ENCODE data around the gene PPP1R9A. TPM values are rescaled to one million over a fixed set of nuclear protein-coding genes. Genes with fewer than 3 reads are reported as not detected.

PPP1R9A gene
- polyA plus RNA-seq, 1 donor (not counting 4 experiments of a cell fraction or from before 2014, with no cell fraction given): 0.01 TPM

DNA sequence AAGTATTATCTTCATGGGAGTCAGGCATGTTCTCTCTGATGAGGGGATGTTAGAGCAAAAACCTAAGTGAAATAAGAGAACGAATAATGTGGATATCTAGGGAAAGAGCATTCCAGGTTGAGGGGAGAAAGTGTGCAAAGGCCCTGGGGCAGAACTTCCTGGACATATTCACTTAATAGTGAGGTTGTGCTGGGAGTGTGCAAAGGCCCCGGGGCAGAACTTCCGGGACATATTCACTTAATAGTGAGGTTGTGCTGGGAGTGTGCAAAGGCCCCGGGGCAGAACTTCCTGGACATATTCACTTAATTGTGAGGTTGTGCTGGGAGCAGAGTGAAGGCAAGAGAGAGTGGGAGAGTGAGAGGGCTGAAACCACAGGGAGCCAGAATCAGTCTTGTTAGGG lies 405.2 kb downstream of the PPP1R9A start:
- no peak overlapping the region for H3K4me2 ChIP-seq (ENCODE audit: control insufficient read depth, extremely low read depth, insufficient read depth, low read depth, low read length)
- H3K4me1 ChIP-seq (ENCODE audit: control insufficient read depth, extremely low read depth, insufficient read depth, low read length): no peaks in the 10 kb centered on the region
- no peak overlapping the region for H3K27ac ChIP-seq (ENCODE audit: control insufficient read depth, insufficient read depth, low read length)
- H2AFZ ChIP-seq (ENCODE audit: control insufficient read depth, low read length): no peak overlapping the region
- H3K27me3 ChIP-seq (ENCODE audit: control insufficient read depth, extremely low read depth, insufficient read depth, low read length): no peaks in the 10 kb centered on the region
- DNase-seq (ENCODE audit: low read depth, low spot score): no peak
- H3K9ac ChIP-seq (ENCODE audit: control insufficient read depth, extremely low read depth, insufficient read depth, low read length): no peak overlapping the region
- H3K4me3 ChIP-seq (ENCODE audit: control insufficient read depth in 2 of 3, extremely low read depth in 1 of 3, insufficient read depth in 2 of 3, low read depth in 1 of 3, low read length in 3 of 3): no peak overlapping the region
- no peaks in the 10 kb centered on the region for H3K79me2 ChIP-seq (ENCODE audit: control insufficient read depth, insufficient read depth, low read length)
- no peak for FAIRE-seq
- H3K36me3 ChIP-seq (ENCODE audit: control insufficient read depth in 2 of 2, extremely low read depth in 1 of 2, insufficient read depth in 2 of 2, low read length in 2 of 2): no peaks in the 10 kb centered on the region
- H4K20me1 ChIP-seq (ENCODE audit: control insufficient read depth, extremely low read depth, insufficient read depth, low read length): no peaks in the 10 kb centered on the region
- no peaks in the 10 kb centered on the region for H3K9me1 ChIP-seq (ENCODE audit: control insufficient read depth, extremely low read depth, insufficient read depth, low read length)
- dilution Hi-C loops (cut with MboI; ENCODE audit: extremely low pct_ligation_motif_present, low sequenced_read_pairs): no loop called here
- no peaks in the 10 kb centered on the region for H3K9me3 ChIP-seq (ENCODE audit: control insufficient read depth, low read depth, low read length)
- no peak for TF ChIP-seq EZH2 (IDR thresholded peaks at IDR 0.05; ENCODE audit: low read length)
- TF ChIP-seq, protein P1, sequence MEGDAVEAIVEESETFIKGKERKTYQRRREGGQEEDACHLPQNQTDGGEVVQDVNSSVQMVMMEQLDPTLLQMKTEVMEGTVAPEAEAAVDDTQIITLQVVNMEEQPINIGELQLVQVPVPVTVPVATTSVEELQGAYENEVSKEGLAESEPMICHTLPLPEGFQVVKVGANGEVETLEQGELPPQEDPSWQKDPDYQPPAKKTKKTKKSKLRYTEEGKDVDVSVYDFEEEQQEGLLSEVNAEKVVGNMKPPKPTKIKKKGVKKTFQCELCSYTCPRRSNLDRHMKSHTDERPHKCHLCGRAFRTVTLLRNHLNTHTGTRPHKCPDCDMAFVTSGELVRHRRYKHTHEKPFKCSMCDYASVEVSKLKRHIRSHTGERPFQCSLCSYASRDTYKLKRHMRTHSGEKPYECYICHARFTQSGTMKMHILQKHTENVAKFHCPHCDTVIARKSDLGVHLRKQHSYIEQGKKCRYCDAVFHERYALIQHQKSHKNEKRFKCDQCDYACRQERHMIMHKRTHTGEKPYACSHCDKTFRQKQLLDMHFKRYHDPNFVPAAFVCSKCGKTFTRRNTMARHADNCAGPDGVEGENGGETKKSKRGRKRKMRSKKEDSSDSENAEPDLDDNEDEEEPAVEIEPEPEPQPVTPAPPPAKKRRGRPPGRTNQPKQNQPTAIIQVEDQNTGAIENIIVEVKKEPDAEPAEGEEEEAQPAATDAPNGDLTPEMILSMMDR (optimal IDR thresholded peaks at IDR 0.05 in 1 of 3, IDR thresholded peaks at IDR 0.05 in 1 of 3, conservative IDR thresholded peaks at IDR 0.05 in 1 of 3; ENCODE audit: extremely low read depth in 1 of 3, insufficient read depth in 2 of 3, low read length in 3 of 3): no peak

DNA sequence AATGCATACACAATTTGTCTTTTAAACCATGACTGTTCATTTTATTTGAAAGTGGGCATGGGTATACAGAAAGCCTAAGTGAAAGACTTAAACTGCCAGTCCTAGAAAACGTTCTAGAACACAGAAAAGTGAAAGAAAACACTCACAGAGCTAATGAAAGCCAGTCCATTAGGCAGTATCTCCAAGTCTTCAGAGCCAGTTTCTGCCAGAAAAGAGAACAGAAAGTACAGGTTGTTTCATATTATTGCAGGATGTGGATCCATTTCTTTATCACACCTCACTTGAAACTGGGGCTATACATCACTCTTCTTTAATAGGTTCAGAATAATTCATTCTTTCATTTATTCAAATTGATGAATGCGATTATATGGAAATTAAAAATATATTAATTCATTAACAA lies 409.2 kb downstream of the PPP1R9A start:
- DNase-seq (ENCODE audit: low read depth, low spot score) (no peak), FAIRE-seq (no peak)
- Histone ChIP-seq H4K20me1 (ENCODE audit: control insufficient read depth, extremely low read depth, insufficient read depth, low read length) (no peaks in the 10 kb centered on the region), H3K9ac (ENCODE audit: control insufficient read depth, extremely low read depth, insufficient read depth, low read length) (no peak overlapping the region), H3K9me3 (ENCODE audit: control insufficient read depth, low read depth, low read length) (no peaks in the 10 kb centered on the region), H3K36me3 (ENCODE audit: control insufficient read depth in 2 of 2, extremely low read depth in 1 of 2, insufficient read depth in 2 of 2, low read length in 2 of 2) (no peaks in the 10 kb centered on the region), H2AFZ (ENCODE audit: control insufficient read depth, low read length) (no peak overlapping the region), H3K27ac (ENCODE audit: control insufficient read depth, insufficient read depth, low read length) (no peak overlapping the region), H3K9me1 (ENCODE audit: control insufficient read depth, extremely low read depth, insufficient read depth, low read length) (no peaks in the 10 kb centered on the region), H3K79me2 (ENCODE audit: control insufficient read depth, insufficient read depth, low read length) (no peaks in the 10 kb centered on the region), H3K4me1 (ENCODE audit: control insufficient read depth, extremely low read depth, insufficient read depth, low read length) (no peaks in the 10 kb centered on the region), H3K27me3 (ENCODE audit: control insufficient read depth, extremely low read depth, insufficient read depth, low read length) (no peaks in the 10 kb centered on the region), H3K4me2 (ENCODE audit: control insufficient read depth, extremely low read depth, insufficient read depth, low read depth, low read length) (no peak overlapping the region), H3K4me3 (ENCODE audit: control insufficient read depth in 2 of 3, extremely low read depth in 1 of 3, insufficient read depth in 2 of 3, low read depth in 1 of 3, low read length in 3 of 3) (no peak overlapping the region)
- TF ChIP-seq, protein P1 (optimal IDR thresholded peaks at IDR 0.05 in 1 of 3, IDR thresholded peaks at IDR 0.05 in 1 of 3, conservative IDR thresholded peaks at IDR 0.05 in 1 of 3; ENCODE audit: extremely low read depth in 1 of 3, insufficient read depth in 2 of 3, low read length in 3 of 3): no peak
- TF ChIP-seq EZH2 (IDR thresholded peaks at IDR 0.05; ENCODE audit: low read length): no peak
- dilution Hi-C loops (cut with MboI; ENCODE audit: extremely low pct_ligation_motif_present, low sequenced_read_pairs): no loop called here

All from keratinocyte (primary cell).